HCT116 (cell line): ENCODE measurements around the gene MIA. TPM values are rescaled to one million over a fixed set of nuclear protein-coding genes. Genes with fewer than 3 reads are reported as not detected.

Experiments
- ATAC-seq: fragments of 200-7000 bp; cut with Tn5 transposase; 2 replicates; pipeline ENCODE4 v1.9.1; 2020; ENCODE audit warnings: mild to moderate bottlenecking, moderate library complexity
- BruUV-seq: library from RNA; stranded (reverse); fragments of 400-500 nt; replicated peaks from 2 replicates; lab custom pipeline; 2021; lab: Mats Ljungman, UMichigan
- CTCF ChIA-PET: fragments of 300-600 bp; sonication (Branson Sonifier 250); formaldehyde crosslinking; loops from one replicate; lab custom pipeline; 2021; ENCODE audit warnings: antibody characterized with exemption; lab: Charles Lee
- POLR2A ChIA-PET: fragments of 300-600, 350-600 bp; sonication (Branson Sonifier 250); formaldehyde crosslinking; loops from one replicate; lab custom pipeline; 2021; ENCODE audit warnings: antibody characterized with exemption; lab: Charles Lee
- RAD21 ChIA-PET, 2 experiments: fragments of 300-600 bp; sonication (Branson Sonifier 250); formaldehyde crosslinking; loops; one replicate each; lab custom pipeline; 2023; ENCODE audit warnings: low total read pairs in 2 of 2; ENCODE audit not compliant: uncharacterized antibody in 2 of 2, unreplicated experiment in 2 of 2, low non-redundant PET in 1 of 2; lab: Charles Lee
- DNase-seq: peaks from one replicate; pipeline ENCODE4 v3.0.0-alpha.2; 2010; ENCODE audit warnings: low read depth, low spot score
- H2AFZ ChIP-seq: fragments of 200-600 bp; shearing (Covaris generic), sonication (generic); 2 replicates; pipeline ENCODE4 v1.6.1; 2017; ENCODE audit warnings: low read depth, mixed run types, mixed read lengths, antibody characterized with exemption, low read length; ENCODE audit not compliant: poor library complexity, severe bottlenecking
- H3K27ac ChIP-seq: 2 replicates; pipeline ENCODE4 v1.5.1; 2012; ENCODE audit warnings: low read depth, low read length
- H3K27me3 ChIP-seq: fragments of 200-600 bp; sonication (generic); 2 replicates; pipeline ENCODE4 v1.6.1; 2016; ENCODE audit warnings: mixed run types, low read length, mixed read lengths; ENCODE audit not compliant: insufficient read depth
- H3K36me3 ChIP-seq, 2 experiments: fragments of 200-500 bp in 1 of 2; fragments of 200-600 bp in 1 of 2; sonication (Bioruptor generic) in 1 of 2; sonication (generic) in 1 of 2; 2 replicates each; pipeline versions ENCODE4 v1.5.1 to v1.6.1; 2014 to 2016; ENCODE audit warnings: low read length in 2 of 2, inconsistent platforms in 1 of 2, mixed read lengths in 1 of 2, mixed run types in 1 of 2; ENCODE audit not compliant: insufficient read depth in 2 of 2, control insufficient read depth in 1 of 2
- H3K4me1 ChIP-seq, 2 experiments: fragments of 200-600 bp in 1 of 2; sonication (generic) in 1 of 2; 2 replicates each; pipeline versions ENCODE4 v1.5.1 to v1.6.1; 2012 to 2017; ENCODE audit warnings: low read length in 2 of 2, inconsistent platforms in 1 of 2, mild to moderate bottlenecking in 1 of 2, mixed read lengths in 1 of 2, mixed run types in 1 of 2, moderate library complexity in 1 of 2; ENCODE audit not compliant: insufficient read depth in 2 of 2, control insufficient read depth in 1 of 2
- H3K4me2 ChIP-seq: fragments of 200-600 bp; sonication (generic); 2 replicates; pipeline ENCODE4 v1.6.1; 2017; ENCODE audit warnings: mixed run types, low read length, mixed read lengths
- H3K4me3 ChIP-seq, 2 experiments: fragments of 200-600 bp in 1 of 2; sonication (generic) in 1 of 2; replicated peaks in 1 of 2; 2 replicates each; pipeline ENCODE4 v1.5.1; 2011 to 2016; ENCODE audit warnings: low read length in 2 of 2, control low read depth in 1 of 2, low read depth in 1 of 2, mild to moderate bottlenecking in 1 of 2, mixed read lengths in 1 of 2, mixed run types in 1 of 2
- H3K79me2 ChIP-seq: fragments of 200-600 bp; sonication (generic); 2 replicates; pipeline ENCODE4 v1.6.1; 2017; ENCODE audit warnings: mild to moderate bottlenecking, mixed run types, low read length, moderate library complexity, mixed read lengths; ENCODE audit not compliant: insufficient read depth
- H3K9ac ChIP-seq: fragments of 200-600 bp; sonication (generic); 2 replicates; pipeline ENCODE4 v1.6.1; 2016; ENCODE audit warnings: low read length, mixed read lengths
- H3K9me2 ChIP-seq: fragments of 200-600 bp; sonication (generic), shearing (Covaris generic); 2 replicates; pipeline ENCODE4 v1.6.1; 2017; ENCODE audit warnings: mixed run types, mild to moderate bottlenecking, moderate library complexity; ENCODE audit not compliant: insufficient read depth
- H3K9me3 ChIP-seq, 2 experiments: fragments of 200-500 bp in 1 of 2; fragments of 200-600 bp in 1 of 2; sonication (Bioruptor generic) in 1 of 2; sonication (generic) in 1 of 2; 2 replicates each; pipeline ENCODE4 v1.6.1; 2014 to 2017; ENCODE audit warnings: low read length in 2 of 2, mixed read lengths in 2 of 2, inconsistent platforms in 1 of 2, low read depth in 1 of 2, mild to moderate bottlenecking in 1 of 2, mixed run types in 1 of 2, moderate library complexity in 1 of 2; ENCODE audit not compliant: control insufficient read depth in 1 of 2, insufficient read depth in 1 of 2
- H4K20me1 ChIP-seq: fragments of 200-600 bp; sonication (generic), shearing (Covaris generic); 2 replicates; pipeline ENCODE4 v1.6.1; 2017; ENCODE audit warnings: mixed run types, mild to moderate bottlenecking, moderate library complexity; ENCODE audit not compliant: insufficient read depth
- REST ChIP-seq: IDR thresholded peaks from 2 replicates; pipeline ENCODE4 v1.6.1; 2012; ENCODE audit warnings: low read depth
- SIN3A ChIP-seq: IDR thresholded peaks from 2 replicates; pipeline ENCODE4 v1.6.1; 2012; ENCODE audit warnings: low read depth
- SP1 ChIP-seq: IDR thresholded peaks from 2 replicates; pipeline ENCODE4 v1.6.1; 2012; ENCODE audit warnings: low read depth
- YY1 ChIP-seq: IDR thresholded peaks from 2 replicates; pipeline ENCODE4 v1.6.1; 2011; ENCODE audit warnings: low read length, low read depth, moderate library complexity, mild to moderate bottlenecking; ENCODE audit not compliant: insufficient replicate concordance; ENCODE audit errors: extremely low read depth
- intact Hi-C: fragments of 100-400 bp; cut with micrococcal nuclease; formaldehyde crosslinking; loops from 2 replicates; pipeline ENCODE4 v1.10.0; 2022
- total RNA-seq: library from RNA; stranded (reverse); gene quantifications from one replicate; pipeline ENCODE4 v1.2.1, GENCODE V29; 2021; ENCODE audit not compliant: unreplicated experiment

The MIA gene
- total RNA-seq, 1 experiment from 2014 or later: 1.4 TPM

GRCh38 chr19:40740747-40741146 lies 34.6 kb upstream of the MIA start:
- ChIA-PET CTCF (no interaction called here), RAD21 (no interaction called here), POLR2A (interaction anchor here (2.2 kb wide), 1 partner anchor 10 kb away, joined by 7 read pairs; the partner anchor contains the start of gene ACTMAP)
- H3K9ac ChIP-seq: no peak overlapping the region
- H3K79me2 ChIP-seq: no peaks in the 10 kb centered on the region
- TF ChIP-seq YY1: no peak
- no peak for TF ChIP-seq SP1
- no peak for TF ChIP-seq SIN3A
- no peak for TF ChIP-seq REST
- no peaks in the 10 kb centered on the region for H3K9me2 ChIP-seq
- no peak for DNase-seq
- no peaks in the 10 kb centered on the region for H4K20me1 ChIP-seq
- no peaks in the 10 kb centered on the region for H3K27me3 ChIP-seq
- BruUV-seq: no TSS peak
- intact Hi-C loops: no loop called here
- no peak overlapping the region for H3K4me3 ChIP-seq
- 0 out of 4 replicates have a peak, but pooled peaks cover under 1% of the 10 kb centered on the region in 2 experiments for H3K36me3 ChIP-seq
- no peak overlapping the region for H2AFZ ChIP-seq
- H3K27ac ChIP-seq: no peak overlapping the region
- H3K9me3 ChIP-seq: no peaks in the 10 kb centered on the region
- H3K4me1 ChIP-seq: peaks cover 8 to 11% of the 10 kb centered on the region in 2 experiments; a peak in 2 of 4 replicates
- ATAC-seq: no peak
- H3K4me2 ChIP-seq: no peak overlapping the region
